Measurements from ENCODE around the gene MYL12B.

MYL12B gene

GRCh38 chr18:3262234-3263131, 550 bp downstream of the MYL12B start:
- Histone ChIP-seq H3K9me3 (ENCODE audit: control insufficient read depth in 2 of 2, low read length in 2 of 2) (no peaks in the 10 kb centered on the region), H3K27me3 (ENCODE audit: control insufficient read depth in 2 of 2, insufficient read depth in 2 of 2, low read length in 2 of 2) (no peaks in the 10 kb centered on the region), H3K9ac (ENCODE audit: low read depth in 1 of 2, low read length in 2 of 2) (peak overlapping the region; percentile 97 to 98), H3K4me1 (ENCODE audit: control insufficient read depth in 2 of 2, insufficient read depth in 2 of 2, low read length in 2 of 2) (peaks cover 15 to 36% of the 10 kb centered on the region in 2 donors), H3K4me3 (ENCODE audit: low read length in 2 of 2) (peak overlapping the region; percentile 73 to 99), H3K27ac (ENCODE audit: low read depth in 2 of 2, low read length in 2 of 2) (peak overlapping the region; percentile 97), H3K36me3 (ENCODE audit: control insufficient read depth in 2 of 2, insufficient read depth in 2 of 2, low read length in 2 of 2) (peaks cover 8 to 10% of the 10 kb centered on the region in 2 donors)

- Histone ChIP-seq H3K36me3 (ENCODE audit: control insufficient read depth in 2 of 2, insufficient read depth in 2 of 2, low read length in 2 of 2) (peaks cover 2 to 6% of the 10 kb centered on the region in 2 donors), H3K4me1 (ENCODE audit: control insufficient read depth in 2 of 2, insufficient read depth in 2 of 2, low read length in 2 of 2) (peaks cover 19 to 43% of the 10 kb centered on the region in 2 donors), H3K9me3 (ENCODE audit: control insufficient read depth in 2 of 2, low read length in 2 of 2) (no peaks in the 10 kb centered on the region), H3K27ac (ENCODE audit: low read depth in 2 of 2, low read length in 2 of 2) (peak overlapping the region; percentile 97), H3K4me3 (ENCODE audit: low read length in 2 of 2) (peak overlapping the region; percentile 73 to 99), H3K9ac (ENCODE audit: low read depth in 1 of 2, low read length in 2 of 2) (peak overlapping the region; percentile 97 to 98), H3K27me3 (ENCODE audit: control insufficient read depth in 2 of 2, insufficient read depth in 2 of 2, low read length in 2 of 2) (no peaks in the 10 kb centered on the region)
Measured at GRCh38 chr18:3263132-3263700, 1.3 kb downstream of the MYL12B start.

GRCh38 chr18:3264362-3264761, 2.4 kb downstream of the MYL12B start:
- H3K9me3 ChIP-seq (ENCODE audit: control insufficient read depth in 2 of 2, low read length in 2 of 2), result no peaks in the 10 kb centered on the region
- peaks cover 29 to 49% of the 10 kb centered on the region in 2 donors for H3K4me1 ChIP-seq (ENCODE audit: control insufficient read depth in 2 of 2, insufficient read depth in 2 of 2, low read length in 2 of 2)
- peak overlapping the region; percentile 73 to 99 for H3K4me3 ChIP-seq (ENCODE audit: low read length in 2 of 2)
- peak overlapping the region in 1 of 2 donors; percentile 98 for H3K9ac ChIP-seq (ENCODE audit: low read depth in 1 of 2, low read length in 2 of 2)
- H3K27ac ChIP-seq (ENCODE audit: low read depth in 2 of 2, low read length in 2 of 2), result peak overlapping the region in 1 of 2 donors; percentile 31
- H3K27me3 ChIP-seq (ENCODE audit: control insufficient read depth in 2 of 2, insufficient read depth in 2 of 2, low read length in 2 of 2), result no peaks in the 10 kb centered on the region
- H3K36me3 ChIP-seq (ENCODE audit: control insufficient read depth in 2 of 2, insufficient read depth in 2 of 2, low read length in 2 of 2), result no peaks in the 10 kb centered on the region

- Histone ChIP-seq H3K27ac (ENCODE audit: low read depth in 2 of 2, low read length in 2 of 2) (no peak overlapping the region), H3K27me3 (ENCODE audit: control insufficient read depth in 2 of 2, insufficient read depth in 2 of 2, low read length in 2 of 2) (no peaks in the 10 kb centered on the region), H3K4me1 (ENCODE audit: control insufficient read depth in 2 of 2, insufficient read depth in 2 of 2, low read length in 2 of 2) (peaks cover 27 to 48% of the 10 kb centered on the region in 2 donors), H3K36me3 (ENCODE audit: control insufficient read depth in 2 of 2, insufficient read depth in 2 of 2, low read length in 2 of 2) (no peaks in the 10 kb centered on the region), H3K4me3 (ENCODE audit: low read length in 2 of 2) (peak overlapping the region in 1 of 2 donors; percentile 34), H3K9ac (ENCODE audit: low read depth in 1 of 2, low read length in 2 of 2) (no peak overlapping the region), H3K9me3 (ENCODE audit: control insufficient read depth in 2 of 2, low read length in 2 of 2) (no peaks in the 10 kb centered on the region)
Measured at GRCh38 chr18:3265564-3266033, 3.7 kb downstream of the MYL12B start.

- Histone ChIP-seq H3K27me3 (ENCODE audit: control insufficient read depth in 2 of 2, insufficient read depth in 2 of 2, low read length in 2 of 2) (no peaks in the 10 kb centered on the region), H3K36me3 (ENCODE audit: control insufficient read depth in 2 of 2, insufficient read depth in 2 of 2, low read length in 2 of 2) (no peaks in the 10 kb centered on the region), H3K9ac (ENCODE audit: low read depth in 1 of 2, low read length in 2 of 2) (no peak overlapping the region), H3K27ac (ENCODE audit: low read depth in 2 of 2, low read length in 2 of 2) (no peak overlapping the region), H3K4me3 (ENCODE audit: low read length in 2 of 2) (no peak overlapping the region), H3K4me1 (ENCODE audit: control insufficient read depth in 2 of 2, insufficient read depth in 2 of 2, low read length in 2 of 2) (peaks cover 24 to 44% of the 10 kb centered on the region in 2 donors), H3K9me3 (ENCODE audit: control insufficient read depth in 2 of 2, low read length in 2 of 2) (no peaks in the 10 kb centered on the region)
Measured at GRCh38 chr18:3266062-3266608, 4.2 kb downstream of the MYL12B start.

- H3K4me3 ChIP-seq (ENCODE audit: low read length in 2 of 2), result no peak overlapping the region
- no peak overlapping the region for H3K9ac ChIP-seq (ENCODE audit: low read depth in 1 of 2, low read length in 2 of 2)
- no peaks in the 10 kb centered on the region for H3K27me3 ChIP-seq (ENCODE audit: control insufficient read depth in 2 of 2, insufficient read depth in 2 of 2, low read length in 2 of 2)
- H3K4me1 ChIP-seq (ENCODE audit: control insufficient read depth in 2 of 2, insufficient read depth in 2 of 2, low read length in 2 of 2), result peaks cover 23 to 39% of the 10 kb centered on the region in 2 donors
- peaks cover 4 to 6% of the 10 kb centered on the region in 2 donors for H3K36me3 ChIP-seq (ENCODE audit: control insufficient read depth in 2 of 2, insufficient read depth in 2 of 2, low read length in 2 of 2)
- no peaks in the 10 kb centered on the region for H3K9me3 ChIP-seq (ENCODE audit: control insufficient read depth in 2 of 2, low read length in 2 of 2)
- H3K27ac ChIP-seq (ENCODE audit: low read depth in 2 of 2, low read length in 2 of 2), result no peak overlapping the region
Measured at GRCh38 chr18:3268306-3268705, 6.4 kb downstream of the MYL12B start.

- no peaks in the 10 kb centered on the region for H3K27me3 ChIP-seq (ENCODE audit: control insufficient read depth in 2 of 2, insufficient read depth in 2 of 2, low read length in 2 of 2)
- H3K4me3 ChIP-seq (ENCODE audit: low read length in 2 of 2), result no peak overlapping the region
- no peak overlapping the region for H3K27ac ChIP-seq (ENCODE audit: low read depth in 2 of 2, low read length in 2 of 2)
- H3K36me3 ChIP-seq (ENCODE audit: control insufficient read depth in 2 of 2, insufficient read depth in 2 of 2, low read length in 2 of 2), result peaks cover 12 to 15% of the 10 kb centered on the region in 2 donors
- no peaks in the 10 kb centered on the region for H3K9me3 ChIP-seq (ENCODE audit: control insufficient read depth in 2 of 2, low read length in 2 of 2)
- peaks cover 18 to 31% of the 10 kb centered on the region in 2 donors for H3K4me1 ChIP-seq (ENCODE audit: control insufficient read depth in 2 of 2, insufficient read depth in 2 of 2, low read length in 2 of 2)
- no peak overlapping the region for H3K9ac ChIP-seq (ENCODE audit: low read depth in 1 of 2, low read length in 2 of 2)
Measured at GRCh38 chr18:3269241-3269913, 7.4 kb downstream of the MYL12B start.

- peaks cover 15 to 28% of the 10 kb centered on the region in 2 donors for H3K4me1 ChIP-seq (ENCODE audit: control insufficient read depth in 2 of 2, insufficient read depth in 2 of 2, low read length in 2 of 2)
Measured at GRCh38 chr18:3269914-3270299, 8.0 kb downstream of the MYL12B start.

GRCh38 chr18:3273042-3273441, 11.1 kb downstream of the MYL12B start:
- H3K36me3 ChIP-seq (ENCODE audit: control insufficient read depth in 2 of 2, insufficient read depth in 2 of 2, low read length in 2 of 2), result peaks cover 45 to 47% of the 10 kb centered on the region in 2 donors
- no peaks in the 10 kb centered on the region for H3K27me3 ChIP-seq (ENCODE audit: control insufficient read depth in 2 of 2, insufficient read depth in 2 of 2, low read length in 2 of 2)
- H3K4me3 ChIP-seq (ENCODE audit: low read length in 2 of 2), result no peak overlapping the region
- no peaks in the 10 kb centered on the region for H3K9me3 ChIP-seq (ENCODE audit: control insufficient read depth in 2 of 2, low read length in 2 of 2)
- no peak overlapping the region for H3K9ac ChIP-seq (ENCODE audit: low read depth in 1 of 2, low read length in 2 of 2)
- no peak overlapping the region for H3K27ac ChIP-seq (ENCODE audit: low read depth in 2 of 2, low read length in 2 of 2)
- H3K4me1 ChIP-seq (ENCODE audit: control insufficient read depth in 2 of 2, insufficient read depth in 2 of 2, low read length in 2 of 2), result peaks cover 11 to 13% of the 10 kb centered on the region in 2 donors

More at GRCh38 chr18:3269914-3270299, 8.0 kb downstream of the MYL12B start:
- H3K36me3 ChIP-seq (ENCODE audit: control insufficient read depth in 2 of 2, insufficient read depth in 2 of 2, low read length in 2 of 2), result peaks cover 18 to 20% of the 10 kb centered on the region in 2 donors
- no peak overlapping the region for H3K9ac ChIP-seq (ENCODE audit: low read depth in 1 of 2, low read length in 2 of 2)
- no peaks in the 10 kb centered on the region for H3K9me3 ChIP-seq (ENCODE audit: control insufficient read depth in 2 of 2, low read length in 2 of 2)
- no peak overlapping the region for H3K4me3 ChIP-seq (ENCODE audit: low read length in 2 of 2)
- no peaks in the 10 kb centered on the region for H3K27me3 ChIP-seq (ENCODE audit: control insufficient read depth in 2 of 2, insufficient read depth in 2 of 2, low read length in 2 of 2)
- no peak overlapping the region for H3K27ac ChIP-seq (ENCODE audit: low read depth in 2 of 2, low read length in 2 of 2)

All from mucosa of rectum (tissue), 2 donors.